Placental epithelial cell (primary cell): ENCODE data around the gene METTL23. TPM values are rescaled to one million over a fixed set of nuclear protein-coding genes. Genes with fewer than 3 reads are reported as not detected.

Experiments
- small RNA-seq: library from RNA; depleted of rRNA; stranded (forward); fragments of <200 nt; gene quantifications from one replicate; pipeline ENCODE3, GENCODE V24; 2012
- total RNA-seq: library from RNA; depleted of rRNA; stranded (reverse); fragments of >200 nt; gene quantifications from 2 replicates; pipeline ENCODE4 v1.2.3, GENCODE V29; 2012

Gene METTL23
- total RNA-seq: 17.9 and 23.2 TPM in 2 replicates

GRCh38 chr17:76726776-76727718 is at the start of gene METTL23:
Gene METTL23, plus strand, starts transcription at chr17:76726839. Its CDS starts 2,872 bp downstream, at chr17:76729711.

GRCh38 chr17:76710863-76711611 is 15.6 kb upstream of the METTL23 start, which contains the start of gene MXRA7:
Gene MXRA7, minus strand, starts transcription at chr17:76710965. Its CDS starts 19 bp downstream, at chr17:76710946.

GRCh38 chr17:76726231-76726775 is 336 bp upstream of the METTL23 start, which contains the start of gene JMJD6:
Gene JMJD6, minus strand, starts transcription at chr17:76726606. Its CDS starts 131 bp downstream, at chr17:76726475.

GRCh38 chr17:76737082-76737675 is 10.5 kb downstream of the METTL23 start, which contains the start of gene SRSF2:
Gene SRSF2, minus strand, starts transcription at chr17:76737331. Its CDS starts 171 bp downstream, at chr17:76737160.

GRCh38 chr17:76737676-76738467 is 11.2 kb downstream of the METTL23 start, which contains the start of gene MFSD11:
Gene MFSD11, plus strand, starts transcription at chr17:76738119. Its CDS starts 234 bp downstream, at chr17:76738353.

Small RNA genes lying within 50 kb of the gene (small RNA-seq; reads per million reads assigned to genes)
- gene AC005837.3: not detected
- not detected for gene RF02271
- not detected for gene RNU6-97P
- not detected for gene RNY4P36

Other genes with a start within 250 kb of the METTL23 start
- 11.0 and 15.8 TPM in 2 replicates for gene RHBDF2, start 225.4 kb upstream of the METTL23 start, total RNA-seq
- 1.2 and 2.0 TPM in 2 replicates for gene CYGB, start 189.1 kb upstream of the METTL23 start, total RNA-seq
- 0.43 TPM in 1 of 2 replicates, not detected in the other for gene PRCD, start 186.8 kb upstream of the METTL23 start, total RNA-seq
- gene ST6GALNAC2, start 141.0 kb upstream of the METTL23 start, total RNA-seq: 8.6 and 20.8 TPM in 2 replicates
- 0.79 and 1.3 TPM in 2 replicates for gene ST6GALNAC1, start 83.1 kb upstream of the METTL23 start, total RNA-seq
- 263 and 346 TPM in 2 replicates for gene MXRA7, start 15.9 kb upstream of the METTL23 start, total RNA-seq
- gene JMJD6, start 233 bp upstream of the METTL23 start, total RNA-seq: 11.4 and 11.5 TPM in 2 replicates
- gene SRSF2, start 10.5 kb downstream of the METTL23 start, total RNA-seq: 94.6 and 210 TPM in 2 replicates
- gene MFSD11, start 11.3 kb downstream of the METTL23 start, total RNA-seq: 46.2 and 49.5 TPM in 2 replicates
- 2.0 and 2.1 TPM in 2 replicates for gene MGAT5B, start 141.6 kb downstream of the METTL23 start, total RNA-seq